GM23338 (cell line): ENCODE measurements around the gene ARMC8. TPM values are rescaled to one million over a fixed set of nuclear protein-coding genes. Genes with fewer than 3 reads are reported as not detected.

Source experiments
- ATAC-seq: fragments of 200-7000 bp; cut with Tn5 transposase; 3 replicates; pipeline ENCODE4 v1.9.1; 2020
- DNase-seq: peaks from one replicate; pipeline ENCODE4 v3.0.0-alpha.2; 2015; ENCODE audit warnings: low spot score
- H2AFZ ChIP-seq: fragments of 200-600 bp; sonication (generic); 2 replicates; pipeline ENCODE4 v1.8.0; 2016; ENCODE audit warnings: antibody characterized with exemption, mild to moderate bottlenecking, moderate library complexity
- H3F3A ChIP-seq: fragments of 200-600 bp; sonication (generic); replicated peaks from 2 replicates; pipeline ENCODE4 v1.8.0; 2017; ENCODE audit warnings: antibody characterized with exemption, mixed run types, low read depth
- H3K27ac ChIP-seq: fragments of 200-600 bp; sonication (generic); 2 replicates; pipeline ENCODE4 v1.6.1; 2016; ENCODE audit warnings: low read depth
- H3K27me3 ChIP-seq: fragments of 200-600 bp; sonication (generic); 2 replicates; pipeline ENCODE4 v1.8.0; 2016; ENCODE audit warnings: mild to moderate bottlenecking, mixed run types, moderate library complexity; ENCODE audit not compliant: insufficient read depth
- H3K36me3 ChIP-seq: fragments of 200-600 bp; sonication (generic); 2 replicates; pipeline ENCODE4 v1.8.0; 2016; ENCODE audit warnings: mild to moderate bottlenecking; ENCODE audit not compliant: insufficient read depth
- H3K4me1 ChIP-seq: fragments of 200-600 bp; sonication (generic); 2 replicates; pipeline ENCODE4 v1.8.0; 2016; ENCODE audit warnings: mild to moderate bottlenecking, moderate library complexity; ENCODE audit not compliant: insufficient read depth
- H3K4me2 ChIP-seq: fragments of 200-600 bp; sonication (generic); 2 replicates; pipeline ENCODE4 v1.7.1; 2017; ENCODE audit warnings: mixed run types
- H3K4me3 ChIP-seq: fragments of 200-600 bp; sonication (generic); 2 replicates; pipeline ENCODE4 v1.6.1; 2016; ENCODE audit warnings: mixed run types
- H3K79me2 ChIP-seq: fragments of 200-600 bp; sonication (generic); replicated peaks from 2 replicates; pipeline ENCODE4 v1.8.0; 2017; ENCODE audit warnings: mild to moderate bottlenecking; ENCODE audit not compliant: insufficient read depth
- H3K9me2 ChIP-seq: fragments of 200-600 bp; sonication (generic); 2 replicates; pipeline ENCODE4 v1.8.0; 2017; ENCODE audit not compliant: insufficient read depth
- H4K20me1 ChIP-seq: fragments of 200-600 bp; sonication (generic); replicated peaks from 2 replicates; pipeline ENCODE4 v1.8.0; 2017; ENCODE audit warnings: mild to moderate bottlenecking; ENCODE audit not compliant: insufficient read depth
- H3K27ac Mint-ChIP-seq: 2 replicates; pipeline ENCODE4 v1.8.0; 2020; ENCODE audit warnings: inconsistent platforms, mild to moderate bottlenecking, moderate library complexity, mixed read lengths
- H3K27me3 Mint-ChIP-seq: 3 replicates; pipeline ENCODE4 v1.8.0; 2022; ENCODE audit warnings: low read depth, mild to moderate bottlenecking, moderate library complexity, mixed read lengths, inconsistent platforms; ENCODE audit not compliant: insufficient read depth, poor library complexity
- H3K36me3 Mint-ChIP-seq: 3 replicates; pipeline ENCODE4 v1.8.0; 2021; ENCODE audit warnings: low read depth, mild to moderate bottlenecking, inconsistent platforms, moderate library complexity, mixed read lengths
- H3K4me1 Mint-ChIP-seq: 3 replicates; pipeline ENCODE4 v1.8.0; 2020; ENCODE audit warnings: mild to moderate bottlenecking, inconsistent platforms, mixed read lengths
- H3K4me3 Mint-ChIP-seq: 3 replicates; pipeline ENCODE4 v1.8.0; 2021; ENCODE audit warnings: moderate library complexity, mild to moderate bottlenecking, inconsistent platforms, mixed read lengths
- H3K9me3 Mint-ChIP-seq: 3 replicates; pipeline ENCODE4 v1.8.0; 2020; ENCODE audit warnings: moderate library complexity, mild to moderate bottlenecking, inconsistent platforms, mixed read lengths
- CREB1 ChIP-seq: fragments of 250-450 bp; sonication (Bioruptor Pico); IDR thresholded peaks from 2 replicates; pipeline ENCODE4 v1.5.0; 2020; ENCODE audit warnings: low read depth, mild to moderate bottlenecking, moderate library complexity
- CTCF ChIP-seq, 2 experiments: fragments of 200-600 bp in 1 of 2; sonication (generic) in 1 of 2; conservative IDR thresholded peaks; 2 replicates each; pipeline versions ENCODE4 v1.5.1 to v1.6.1; 2016 to 2017; ENCODE audit warnings: antibody characterized with exemption in 2 of 2, low read depth in 2 of 2, mild to moderate bottlenecking in 2 of 2, moderate library complexity in 1 of 2
- ETS1 ChIP-seq: IDR thresholded peaks from 2 replicates; pipeline ENCODE4 v1.6.1; 2016; ENCODE audit warnings: antibody characterized with exemption
- EZH2 ChIP-seq: fragments of 200-600 bp; sonication (generic); IDR thresholded peaks from one replicate; pipeline ENCODE4 v1.8.0; 2017; ENCODE audit warnings: antibody characterized with exemption, mild to moderate bottlenecking, low read depth; ENCODE audit not compliant: unreplicated experiment
- EZH2phosphoT487 ChIP-seq: fragments of 200-600 bp; sonication (generic); IDR thresholded peaks from one replicate; pipeline ENCODE4 v1.8.1; 2018; ENCODE audit warnings: antibody characterized with exemption; ENCODE audit not compliant: unreplicated experiment
- JUNB ChIP-seq: IDR thresholded peaks from one replicate; pipeline ENCODE4 v1.6.1; 2016; ENCODE audit warnings: antibody characterized with exemption; ENCODE audit not compliant: unreplicated experiment
- NANOG ChIP-seq: IDR thresholded peaks from 2 replicates; pipeline ENCODE4 v1.6.1; 2016; ENCODE audit warnings: antibody characterized with exemption, borderline replicate concordance
- POLR2AphosphoS5 ChIP-seq: IDR thresholded peaks from 2 replicates; pipeline ENCODE4 v1.6.1; 2016; ENCODE audit warnings: antibody characterized with exemption, low read depth
- REST ChIP-seq: IDR thresholded peaks from one replicate; pipeline ENCODE4 v1.6.1; 2018; ENCODE audit warnings: antibody characterized with exemption; ENCODE audit not compliant: unreplicated experiment
- STAT1 ChIP-seq: IDR thresholded peaks from one replicate; pipeline ENCODE4 v1.6.1; 2016; ENCODE audit warnings: antibody characterized with exemption; ENCODE audit not compliant: unreplicated experiment
- ZNF114 ChIP-seq: fragments of 250-450 bp; sonication (Bioruptor Pico); IDR thresholded peaks from 2 replicates; pipeline ENCODE4 v1.5.0; 2020; ENCODE audit warnings: mild to moderate bottlenecking, moderate library complexity
- ZNF331 ChIP-seq: fragments of 250-450 bp; sonication (Bioruptor Pico); IDR thresholded peaks from 2 replicates; pipeline ENCODE4 v1.5.0; 2020; ENCODE audit warnings: low read depth, mild to moderate bottlenecking, moderate library complexity
- ZNF462 ChIP-seq: fragments of 250-450 bp; sonication (Bioruptor Pico); IDR thresholded peaks from 2 replicates; pipeline ENCODE4 v1.5.0; 2020; ENCODE audit warnings: mild to moderate bottlenecking, moderate library complexity
- polyA plus RNA-seq: library from polyadenylated mRNA; unstranded; fragments of >200 nt; fragmentation: Nextera tagmentation; extraction: Ambion mirVana; gene quantifications from 2 replicates; pipeline ENCODE4 v1.2.1, GENCODE V29; 2016
- total RNA-seq: library from RNA; depleted of rRNA; stranded (reverse); fragments of >200 nt; shearing (Covaris generic); gene quantifications from 2 replicates; pipeline ENCODE4 v1.2.3, GENCODE V29; 2014

ARMC8 gene
- total and polyA plus RNA-seq, 2 experiments from 2014 or later, result 36.8 to 61.4 TPM

- Histone ChIP-seq H3K4me1 (no peaks in the 10 kb centered on the region), H2AFZ (no peak overlapping the region), H3F3A (no peaks in the 10 kb centered on the region), H3K36me3 (no peaks in the 10 kb centered on the region; the same call in 1 of the 2 replicates), H3K9me2 (no peaks in the 10 kb centered on the region), H3K27ac (no peak overlapping the region), H3K4me3 (no peak overlapping the region), H3K79me2 (no peaks in the 10 kb centered on the region), H4K20me1 (no peaks in the 10 kb centered on the region; the same call in 1 of the 2 replicates), H3K27me3 (no peaks in the 10 kb centered on the region), H3K4me2 (no peak overlapping the region)
- Mint-ChIP-seq H3K4me3 (no peak overlapping the region), H3K36me3 (peaks cover 31% of the 10 kb centered on the region; the same call in 2 of the 3 replicates), H3K4me1 (no peaks in the 10 kb centered on the region; the same call in 2 of the 3 replicates), H3K27ac (no peak overlapping the region), H3K9me3 (no peaks in the 10 kb centered on the region), H3K27me3 (peaks cover 3% of the 10 kb centered on the region)
- no peak for DNase-seq
- ATAC-seq, result no peak
- TF ChIP-seq ZNF114 (CRISPR knock-in tag), result no peak
- no peak for TF ChIP-seq CREB1 (CRISPR knock-in tag)
- TF ChIP-seq STAT1, result no peak
- no peak for TF ChIP-seq ETS1
- TF ChIP-seq JUNB, result no peak
- no peak for TF ChIP-seq CTCF (conservative IDR thresholded peaks at IDR 0.05; ENCODE audit: low read depth in 2 of 2)
- TF ChIP-seq REST, result no peak
- no peak for TF ChIP-seq ZNF462 (CRISPR knock-in tag)
- TF ChIP-seq NANOG, result no peak
- TF ChIP-seq POLR2AphosphoS5, result no peak
- TF ChIP-seq EZH2phosphoT487, result no peak
- no peak for TF ChIP-seq ZNF331 (CRISPR knock-in tag)
- TF ChIP-seq EZH2, result no peak
Measured at GRCh38 chr3:138249636-138250035, 62.5 kb downstream of the ARMC8 start.
